ENCODE data around the gene SENP3.

Gene SENP3

GRCh38 chr17:7615265-7615747, 53.6 kb downstream of the SENP3 start:
- no peaks in the 10 kb centered on the region for H3K9me3 Mint-ChIP-seq
- peak; percentile 27 for ATAC-seq (ENCODE audit: low read depth)

GRCh38 chr17:7618608-7619007, 56.9 kb downstream of the SENP3 start:
- H3K27me3 Mint-ChIP-seq: no peaks in the 10 kb centered on the region
- H3K9me3 Mint-ChIP-seq: no peaks in the 10 kb centered on the region
- peaks cover 4% of the 10 kb centered on the region for H3K4me1 Mint-ChIP-seq
- DNase-seq (ENCODE audit: low spot score in 2 of 2) (no peak), ATAC-seq (ENCODE audit: low read depth) (no peak)
- no peaks in the 10 kb centered on the region for H3K36me3 Mint-ChIP-seq
- no peak overlapping the region for H3K4me3 Mint-ChIP-seq
- no peak overlapping the region for H3K27ac Mint-ChIP-seq

More at GRCh38 chr17:7615265-7615747, 53.6 kb downstream of the SENP3 start:
- H3K27ac Mint-ChIP-seq: peak overlapping the region; percentile 92
- H3K4me1 Mint-ChIP-seq: peaks cover 26% of the 10 kb centered on the region
- H3K27me3 Mint-ChIP-seq: no peaks in the 10 kb centered on the region
- H3K36me3 Mint-ChIP-seq: peaks cover 3% of the 10 kb centered on the region
- no peak for DNase-seq (ENCODE audit: low spot score in 2 of 2)
- peak overlapping the region; percentile 87 for H3K4me3 Mint-ChIP-seq

- H3K9me3 Mint-ChIP-seq: no peaks in the 10 kb centered on the region
These were observed 59.1 kb downstream of the SENP3 start for GRCh38 chr17:7620835-7621234.

More at GRCh38 chr17:7620835-7621234, 59.1 kb downstream of the SENP3 start:
- no peak overlapping the region for H3K27ac Mint-ChIP-seq
- H3K36me3 Mint-ChIP-seq: no peaks in the 10 kb centered on the region
- no peak overlapping the region for H3K4me3 Mint-ChIP-seq
- DNase-seq (ENCODE audit: low spot score in 2 of 2): no peak
- no peaks in the 10 kb centered on the region for H3K27me3 Mint-ChIP-seq
- ATAC-seq (ENCODE audit: low read depth): no peak
- no peaks in the 10 kb centered on the region for H3K4me1 Mint-ChIP-seq

Data from memory B cell (primary cell).